ENCODE measurements around the gene HOXA3. TPM values are rescaled to one million over a fixed set of nuclear protein-coding genes. Genes with fewer than 3 reads are reported as not detected.

HOXA3 gene
- total RNA-seq, 1 experiment from 2014 or later, result not detected

DNA sequence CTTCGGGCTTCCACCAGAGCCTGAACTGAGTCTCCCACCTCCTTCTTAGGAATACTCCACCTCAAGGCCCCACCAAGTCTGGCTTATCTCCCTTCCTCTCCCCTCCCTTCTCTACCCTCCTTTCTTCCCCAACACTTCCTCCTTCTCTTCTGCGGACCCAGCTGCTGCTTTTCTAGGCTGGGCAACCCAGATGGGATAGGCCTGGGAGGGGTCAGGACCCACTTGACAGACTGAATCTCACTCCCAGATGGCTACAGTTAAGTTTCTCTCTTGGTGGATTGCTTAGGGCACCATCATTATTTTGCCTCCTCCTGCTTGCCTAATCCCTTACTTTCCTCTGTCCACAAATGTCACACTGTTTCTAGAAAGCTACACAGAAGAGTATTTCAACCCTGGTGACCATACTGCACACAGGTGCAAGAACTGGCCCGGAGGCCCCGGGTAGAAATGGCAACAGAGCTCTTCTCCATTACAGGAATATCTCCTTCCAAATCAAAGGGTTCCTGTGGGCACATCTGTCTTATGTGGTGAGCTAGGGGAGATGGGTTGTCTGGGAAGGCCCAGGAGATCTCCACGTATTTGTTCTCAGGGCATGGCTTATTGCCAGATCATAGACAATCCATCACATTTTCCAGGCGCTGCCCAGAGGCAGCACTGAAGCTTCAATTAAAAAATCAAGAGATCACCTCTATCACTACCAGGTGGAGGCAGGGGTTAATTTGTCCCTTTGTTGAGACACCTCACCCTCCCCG is 37.8 kb upstream of the HOXA3 start:
- no peak for DNase-seq (ENCODE audit: low read depth)

DNA sequence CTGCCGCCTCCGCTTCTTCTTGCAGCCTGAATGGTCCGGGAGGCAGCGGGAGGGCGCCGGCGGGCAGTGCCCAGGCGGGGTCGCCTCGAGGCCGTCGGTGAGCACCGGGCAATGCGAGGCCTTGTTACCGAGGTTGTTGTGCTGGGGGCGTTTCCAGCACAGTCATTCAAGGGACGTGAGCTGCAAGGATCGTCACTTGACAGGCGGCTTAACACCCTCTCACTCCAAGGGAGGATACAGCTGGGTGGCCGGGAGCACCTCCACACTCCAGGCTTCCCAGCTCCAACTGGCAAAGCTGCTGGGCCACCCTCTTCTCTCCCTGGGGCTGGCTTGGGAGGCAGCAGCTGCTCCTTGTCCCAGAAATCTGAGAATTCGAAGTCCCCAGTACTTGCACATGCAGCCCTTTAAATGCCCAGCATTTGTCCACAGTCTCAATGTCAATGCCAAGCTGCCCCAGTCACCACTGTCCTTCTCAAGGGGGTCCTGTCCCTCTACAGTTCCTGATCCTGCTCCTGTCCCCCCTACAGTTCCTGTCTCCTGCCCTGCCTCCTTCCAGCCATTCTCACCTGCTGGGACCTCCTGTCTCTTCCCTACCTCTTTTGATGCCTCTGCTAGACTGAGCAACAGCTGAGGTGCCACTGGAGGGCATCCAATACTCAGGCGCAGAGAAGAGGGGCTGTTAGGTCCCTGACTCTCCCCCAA is 37.1 kb upstream of the HOXA3 start:
- no peak for DNase-seq (ENCODE audit: low read depth)

DNA sequence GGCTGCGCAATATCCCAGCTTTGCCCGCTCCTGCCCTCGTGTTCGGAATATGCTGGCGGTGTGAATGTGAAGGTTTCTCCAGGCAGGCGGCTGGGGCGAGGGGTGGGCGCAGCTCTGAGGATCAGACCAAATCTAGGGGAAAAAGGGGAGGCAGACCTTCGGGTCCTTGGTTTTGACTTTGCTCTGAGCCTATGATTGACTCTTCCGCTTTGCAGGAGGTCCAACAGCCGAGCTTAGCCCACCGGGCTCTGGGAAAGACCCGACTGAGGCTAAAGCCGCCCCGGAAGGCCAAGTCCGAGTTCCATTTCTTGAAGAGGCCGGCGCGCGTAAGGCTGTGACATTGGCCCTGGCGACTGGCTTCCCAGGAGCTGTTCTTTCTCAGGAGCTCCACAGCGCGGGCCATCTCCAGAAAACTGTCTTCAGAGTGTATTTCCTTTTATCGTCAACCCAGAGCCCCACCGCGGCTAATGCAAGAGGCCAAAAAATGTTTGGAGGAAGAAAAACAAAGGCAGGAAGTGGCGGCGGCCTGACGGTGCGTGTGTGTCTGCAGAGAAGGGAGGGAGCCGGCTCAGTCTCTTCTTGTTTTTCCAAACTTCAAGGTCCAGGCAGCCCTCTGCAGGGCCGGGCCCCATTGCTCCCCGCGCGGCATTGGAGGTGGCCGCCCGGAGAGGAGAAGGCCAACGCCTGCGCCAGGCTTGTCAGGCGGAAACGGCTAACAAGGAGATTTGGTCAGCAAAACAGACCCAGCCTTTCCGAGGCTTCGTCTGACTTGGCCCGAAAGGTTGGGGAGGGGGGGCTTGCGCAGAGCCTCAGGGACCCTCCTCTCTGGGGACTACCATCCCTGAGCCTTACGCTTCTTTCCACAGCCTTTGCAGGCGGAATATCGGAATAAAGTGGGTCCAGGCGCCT is 36.3 kb upstream of the HOXA3 start:
- no peak for DNase-seq (ENCODE audit: low read depth)

DNA sequence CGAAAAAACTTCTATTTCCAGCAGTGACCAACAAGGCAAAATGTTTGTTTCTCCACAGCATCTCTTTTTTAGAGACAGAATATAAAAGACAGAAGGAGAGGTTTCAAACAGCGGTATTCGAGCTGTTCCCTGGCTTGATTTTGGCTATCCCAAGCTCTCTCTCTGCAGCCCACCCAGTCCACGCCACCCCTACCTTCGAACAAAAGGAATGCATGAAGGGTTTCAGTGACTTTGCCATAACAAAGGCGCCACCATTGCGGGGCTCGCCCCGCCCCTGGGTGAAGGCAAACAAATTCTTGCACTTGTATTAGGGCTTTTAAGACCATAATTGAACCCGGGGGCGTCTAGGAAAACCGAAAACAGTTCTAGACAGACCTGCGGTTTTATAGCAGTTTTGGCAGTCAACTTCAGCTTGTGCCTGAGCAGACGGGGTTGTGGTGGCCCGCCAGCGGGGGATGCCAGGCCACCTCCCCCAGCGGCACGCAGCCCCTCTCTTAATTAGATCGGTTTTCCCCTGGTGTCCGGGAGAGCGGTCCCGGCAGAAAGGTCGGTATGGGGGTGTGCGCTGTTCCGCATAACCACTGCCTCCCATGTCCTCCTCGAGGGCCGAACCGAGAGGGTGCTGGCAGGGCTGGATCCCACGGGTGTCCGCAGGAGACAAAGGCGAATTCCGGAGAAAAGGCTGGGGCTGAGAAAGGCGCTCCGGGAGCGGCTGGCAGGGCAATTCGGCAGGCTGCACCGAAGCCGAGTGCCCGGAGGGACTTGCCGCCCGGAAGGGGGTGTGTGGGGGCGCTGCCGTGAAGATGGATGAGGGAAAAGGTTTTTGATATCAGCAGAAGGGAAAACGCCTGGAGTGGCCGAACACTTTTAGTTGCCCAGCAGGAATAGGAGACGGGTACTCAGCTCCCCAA is 35.3 kb upstream of the HOXA3 start:
- DNase-seq (ENCODE audit: low read depth), result no peak

DNA sequence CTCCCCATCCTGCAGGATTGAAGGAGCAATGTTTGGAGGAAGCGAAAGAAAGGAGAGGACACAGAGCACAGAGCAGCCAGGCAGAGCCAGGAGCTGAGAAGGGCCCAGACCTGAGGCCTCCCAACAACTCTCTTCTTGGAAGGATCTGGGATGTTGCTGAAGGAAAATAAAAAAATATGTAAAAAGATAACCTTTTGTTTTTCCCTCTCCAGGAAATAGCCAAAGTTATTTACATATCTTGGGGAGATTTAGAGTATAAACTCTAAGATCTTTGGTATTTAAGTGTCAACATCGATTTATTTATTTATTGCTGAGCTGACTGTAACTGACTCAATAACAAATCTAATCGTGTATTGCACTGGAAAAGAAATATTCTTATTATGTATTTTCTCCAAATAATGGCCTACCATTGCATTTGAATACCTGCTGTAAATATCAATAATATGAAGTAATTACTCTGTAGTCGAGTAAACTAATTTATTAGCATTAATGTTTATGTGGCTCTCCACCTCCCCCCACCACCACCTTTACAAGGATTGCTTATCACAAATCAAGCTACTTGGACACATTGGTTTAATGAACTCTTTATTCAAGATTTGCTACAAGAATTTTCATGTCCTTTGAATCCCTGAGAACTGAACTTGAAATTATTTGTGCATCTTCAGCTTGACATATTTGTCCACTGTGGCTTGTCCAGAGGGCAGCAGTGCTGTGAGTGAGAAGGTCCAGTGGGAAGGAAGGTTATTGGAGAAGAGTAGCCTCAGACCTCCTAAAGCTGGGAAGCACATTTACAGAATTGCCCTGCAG is 34.5 kb upstream of the HOXA3 start:
- DNase-seq (ENCODE audit: low read depth), result no peak

DNA sequence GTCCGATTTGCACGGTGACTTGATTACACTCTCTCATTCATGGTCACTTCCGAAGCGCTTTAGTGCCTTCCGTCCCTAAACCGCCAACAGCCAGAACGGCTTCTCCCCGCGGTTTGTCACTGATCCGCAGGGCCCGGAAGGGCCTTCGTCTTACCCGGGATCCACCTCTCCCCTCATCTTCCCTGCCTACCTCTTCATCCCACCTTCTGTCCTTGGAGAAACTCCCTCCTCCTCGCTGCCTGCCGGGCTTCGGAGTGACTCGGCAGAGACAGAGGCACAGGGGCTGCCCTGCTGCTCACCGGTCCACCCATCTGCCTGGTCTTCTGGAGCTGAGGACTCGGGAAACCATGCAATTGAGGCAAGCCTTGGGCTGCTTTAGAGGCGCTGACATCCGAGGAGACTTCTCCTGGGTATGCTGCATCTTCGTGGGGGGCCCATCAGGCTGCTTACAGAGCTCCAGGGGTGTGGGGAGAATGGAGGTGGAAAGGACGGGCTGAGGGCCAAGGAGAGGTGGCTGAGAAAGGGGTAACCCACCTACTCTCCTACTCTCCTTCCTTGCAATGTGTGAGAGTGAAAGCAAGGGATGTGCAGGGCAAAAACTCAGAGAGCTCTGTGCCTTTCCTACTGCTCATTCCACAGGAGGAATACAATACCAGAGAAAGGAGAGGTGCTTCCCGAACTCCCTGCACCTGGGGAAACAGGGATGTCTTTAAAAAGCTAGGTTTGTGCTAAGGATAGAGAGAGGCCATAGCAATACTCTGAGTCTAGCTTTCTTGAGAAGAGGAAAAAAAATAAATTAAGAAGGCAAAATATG is 33.7 kb upstream of the HOXA3 start:
- no peak for DNase-seq (ENCODE audit: low read depth)

DNA sequence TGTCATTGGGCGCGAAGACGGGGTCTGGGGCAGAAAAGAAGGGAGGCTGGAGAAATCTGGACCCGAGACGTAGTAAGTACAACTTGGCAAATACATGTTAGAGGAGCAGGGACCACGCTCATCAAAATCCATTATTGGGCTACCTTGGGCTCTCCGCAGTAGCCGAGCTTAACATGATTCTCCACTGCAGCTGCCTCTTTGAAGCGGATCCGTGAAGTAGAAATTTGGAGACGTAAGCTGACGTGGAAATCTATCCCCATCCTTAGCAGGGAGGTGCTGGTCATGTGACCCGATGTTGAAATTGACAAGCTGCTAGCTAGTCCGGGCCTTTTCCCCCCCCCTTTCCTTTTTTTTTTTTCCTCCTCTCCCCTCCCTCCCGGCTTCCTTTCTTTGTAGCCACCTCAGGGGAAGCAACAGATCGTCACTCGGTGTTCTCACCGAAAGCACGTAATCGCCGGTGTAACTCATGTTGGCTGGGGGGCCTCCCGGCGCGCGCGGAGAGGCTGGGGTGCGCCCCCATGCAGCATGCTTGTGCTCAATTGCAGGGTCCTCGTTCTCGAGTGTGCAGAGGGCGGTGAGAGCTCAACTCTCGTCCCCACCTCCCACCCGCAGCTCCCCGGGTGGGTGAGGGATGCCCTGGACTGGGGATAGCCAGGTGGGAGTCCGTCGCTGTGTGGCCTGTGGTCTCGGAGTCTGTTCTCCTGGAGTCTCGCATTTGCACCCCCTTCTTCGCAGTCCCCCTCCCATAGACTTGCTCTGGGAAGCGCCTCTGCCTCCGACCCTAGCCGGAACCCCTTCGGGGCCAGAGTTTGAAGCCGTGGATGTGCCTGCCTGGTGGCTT is 32.9 kb upstream of the HOXA3 start, which contains the start of gene HOXA11:
TSS of gene HOXA11 (minus strand) at position 220 of the 841 bp plus-strand sequence. CDS start at position 132, 88 bp downstream.
- no peak for DNase-seq (ENCODE audit: low read depth)

DNA sequence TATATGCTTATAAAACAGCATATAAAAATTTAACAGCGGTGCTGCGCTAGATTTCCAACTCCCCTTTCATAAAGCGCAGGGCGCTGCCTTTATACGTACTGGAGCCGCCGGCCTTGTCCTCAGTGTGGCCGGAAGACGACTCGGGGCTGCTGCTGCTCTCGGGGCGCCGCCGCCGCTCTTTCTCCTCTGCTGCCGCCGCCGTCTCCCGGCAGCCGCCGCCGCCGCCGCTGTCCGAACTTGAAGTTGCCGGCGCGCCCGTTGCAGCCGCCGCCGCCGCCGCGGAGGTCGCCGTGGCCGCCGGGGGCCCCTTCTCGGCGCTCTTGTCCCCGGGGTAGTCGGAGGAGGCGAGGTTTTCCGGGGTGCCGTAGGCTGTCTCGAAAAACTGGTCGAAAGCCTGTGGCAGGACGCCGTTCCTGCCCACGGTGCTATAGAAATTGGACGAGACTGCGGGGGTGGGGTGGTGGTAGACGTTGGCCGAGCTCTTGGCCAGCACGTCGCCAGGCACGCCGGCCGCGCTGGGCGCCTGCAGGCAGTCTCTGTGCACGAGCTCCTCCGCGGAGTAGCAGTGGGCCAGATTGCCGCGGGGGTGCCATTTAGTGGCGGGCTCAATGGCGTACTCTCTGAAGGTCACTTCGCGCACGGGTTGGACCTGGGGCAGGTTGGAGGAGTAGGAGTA is 32.1 kb upstream of the HOXA3 start:
- no peak for DNase-seq (ENCODE audit: low read depth)

DNA sequence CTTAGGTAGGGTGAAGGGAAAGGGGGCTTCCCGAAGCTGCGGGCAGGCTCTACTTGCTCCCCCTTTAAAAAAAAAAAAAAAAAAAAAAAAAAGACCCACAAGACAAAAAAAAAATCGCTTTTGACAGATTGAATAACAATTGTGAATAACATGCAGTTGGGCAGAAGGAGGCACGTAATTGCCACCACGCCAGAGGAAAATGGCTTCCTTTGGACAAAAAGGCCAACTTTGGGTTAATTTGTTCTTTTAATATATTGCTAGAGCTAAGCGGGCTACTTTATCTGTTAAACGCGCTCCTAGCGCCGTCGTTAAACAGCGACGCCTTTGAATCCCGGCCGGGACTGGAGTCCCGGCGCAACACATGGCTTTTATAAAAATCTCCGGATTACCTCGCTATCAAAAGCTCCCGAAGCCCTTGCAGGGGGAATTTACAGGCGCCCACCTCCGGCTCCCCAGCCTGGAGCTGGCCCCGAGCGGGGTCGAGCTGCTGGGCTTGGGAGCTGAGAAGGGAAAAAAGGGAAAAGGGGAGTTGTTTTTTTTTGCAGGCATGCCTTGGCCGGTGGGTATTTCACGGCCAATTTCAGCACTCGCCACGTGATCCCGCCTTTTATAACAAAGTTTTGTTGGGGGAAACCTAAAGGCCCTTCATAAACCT is 31.4 kb upstream of the HOXA3 start:
- DNase-seq (ENCODE audit: low read depth), result no peak

DNA sequence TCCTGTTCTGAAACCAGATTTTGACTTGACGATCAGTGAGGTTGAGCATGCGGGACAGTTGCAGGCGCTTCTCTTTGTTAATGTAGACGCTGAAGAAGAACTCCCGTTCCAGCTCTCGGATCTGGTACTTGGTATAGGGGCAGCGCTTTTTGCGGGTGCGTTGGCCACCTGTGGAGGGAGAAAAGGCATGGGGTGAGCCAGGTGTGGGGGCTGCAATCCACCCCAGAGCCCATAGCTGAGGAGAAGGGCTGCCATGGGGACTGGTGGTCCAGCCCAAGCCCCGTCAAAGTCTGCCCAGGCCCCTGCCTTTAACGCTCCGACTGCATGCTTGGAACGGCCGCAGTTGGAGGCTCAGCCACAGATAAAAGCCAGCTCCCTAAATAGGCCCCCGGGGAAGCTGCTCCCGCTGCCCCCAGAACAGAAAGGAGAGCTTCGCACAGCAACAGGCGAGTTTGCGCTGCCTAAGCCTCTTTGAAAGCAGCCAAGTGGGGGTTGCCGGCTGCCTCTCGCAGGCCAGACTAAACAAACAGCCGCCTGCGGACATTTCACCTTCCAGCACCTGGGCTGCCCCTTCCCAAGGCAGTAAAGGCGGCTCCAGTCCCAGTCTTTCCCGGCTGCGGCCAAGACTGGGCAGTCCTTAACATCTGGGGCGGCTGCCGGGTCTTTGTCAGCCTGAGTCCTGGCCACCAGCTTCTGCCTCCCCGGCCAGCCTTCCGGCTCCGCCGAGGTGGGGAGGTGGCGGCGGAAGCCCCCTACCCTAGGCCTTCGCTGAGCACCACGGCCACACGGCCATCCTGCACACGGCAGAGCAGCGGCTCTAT is 30.7 kb upstream of the HOXA3 start:
- no peak for DNase-seq (ENCODE audit: low read depth)

DNA sequence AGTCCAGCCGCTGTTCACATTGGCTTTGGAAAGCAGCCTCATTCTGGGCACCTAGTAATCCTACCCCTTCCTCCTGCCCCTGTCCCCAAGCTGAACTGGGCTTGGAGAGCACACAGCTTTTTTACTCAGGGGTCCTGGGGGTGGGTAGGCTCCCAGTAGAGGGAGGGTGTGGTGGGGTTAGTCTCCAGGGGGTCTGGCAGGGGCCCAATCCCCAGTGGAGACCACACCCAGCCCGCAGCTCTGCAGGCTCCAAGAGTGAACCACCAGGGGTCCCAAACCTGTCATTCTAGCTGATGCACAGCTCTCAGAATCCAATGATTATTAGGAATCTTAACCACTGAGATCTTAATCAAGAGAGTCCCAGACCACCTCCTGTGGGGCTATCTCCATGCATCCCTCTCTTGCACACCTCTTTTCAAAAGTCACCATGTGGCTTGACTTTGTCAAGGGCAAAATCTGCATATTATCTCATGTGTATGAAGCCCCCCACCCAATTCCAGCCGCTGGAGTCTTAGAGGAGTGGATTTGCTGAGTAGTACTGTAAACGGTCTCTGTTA is 30.0 kb upstream of the HOXA3 start:
- no peak for DNase-seq (ENCODE audit: low read depth)

DNA sequence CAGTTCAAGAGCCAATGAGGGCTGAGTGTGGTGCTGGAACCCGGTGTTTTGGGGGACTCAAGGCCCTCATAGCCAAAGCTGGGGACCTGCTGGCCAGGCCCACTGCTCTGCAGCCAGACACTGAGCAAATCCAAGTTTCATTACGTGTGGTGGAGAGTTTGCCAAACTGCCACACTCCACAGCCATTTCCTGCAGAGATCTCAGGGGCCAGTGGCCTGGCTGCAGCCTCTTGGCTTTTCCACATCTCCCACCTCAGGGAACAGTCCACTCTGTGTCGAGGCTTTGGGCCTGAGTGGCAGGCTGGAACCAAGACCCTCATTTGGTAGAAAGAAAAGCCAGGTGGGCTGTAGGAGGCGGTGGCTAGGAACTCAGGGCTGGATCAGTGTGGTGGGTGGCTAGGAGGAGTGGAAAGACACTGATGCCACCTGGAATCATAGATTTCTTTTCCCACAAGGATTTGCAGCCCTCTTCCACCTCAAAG is 29.5 kb upstream of the HOXA3 start:
- no peak for DNase-seq (ENCODE audit: low read depth)

DNA sequence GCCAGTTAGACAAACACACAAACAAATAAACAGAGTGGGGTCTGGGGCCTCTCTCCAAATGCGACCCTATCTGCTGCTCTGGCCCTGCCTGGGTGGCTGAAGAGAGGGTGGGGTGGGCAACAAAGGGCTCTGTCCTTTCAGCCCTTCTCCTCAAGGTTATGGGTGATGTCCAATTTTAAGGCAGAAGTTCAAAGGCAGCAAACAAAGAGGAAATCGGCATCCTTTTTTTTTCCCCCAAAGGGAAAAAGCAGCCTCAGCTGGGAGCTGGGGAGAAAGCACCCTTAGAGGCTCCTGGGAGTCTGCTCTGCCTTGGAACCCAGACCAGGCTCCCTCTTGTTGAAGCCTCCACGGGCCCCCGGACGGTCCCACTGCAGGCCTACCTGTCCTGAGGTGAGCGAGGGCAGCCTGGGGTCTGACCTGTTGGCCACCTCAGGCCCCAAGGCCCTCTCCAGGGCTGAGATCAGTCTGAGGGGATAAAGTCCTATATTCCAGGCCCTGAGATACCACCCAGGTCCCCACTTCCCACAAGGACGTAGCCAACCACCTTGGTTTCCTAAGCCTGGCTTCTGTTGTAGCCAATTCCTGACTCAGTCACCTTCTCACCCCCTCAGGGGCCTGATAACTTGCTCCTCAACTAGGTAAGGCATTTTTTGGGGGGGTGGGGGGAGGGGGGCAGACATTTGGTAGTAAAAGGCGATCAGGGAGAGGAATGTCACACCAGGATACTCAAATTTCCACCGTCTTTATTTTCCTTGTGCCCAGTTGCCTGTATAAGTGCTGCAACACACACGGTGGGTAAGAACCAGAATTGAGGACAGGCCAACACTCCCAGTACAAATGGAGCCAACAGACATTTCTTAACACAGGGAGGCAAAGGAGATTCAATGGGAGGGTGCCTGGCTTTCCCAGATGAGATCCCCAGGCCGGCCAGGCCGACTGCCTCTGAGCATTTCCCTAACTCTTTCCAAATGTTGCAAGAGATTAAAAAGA is 28.3 kb upstream of the HOXA3 start:
- DNase-seq (ENCODE audit: low read depth), result no peak

Measured in HT1080 (cell line).